ENCODE results near the gene ADAMTSL3.
"Not testable (repeated sequence)": the region's sequence is repeated elsewhere in the genome, so short reads cannot be mapped to it uniquely, and the experiment has no call there.

Gene ADAMTSL3

GRCh38 chr15:84079325-84079884, 425.5 kb downstream of the ADAMTSL3 start:
- not testable (repeated sequence) for DNase-seq (ENCODE audit: extremely low read depth in 1 of 2, low read depth in 1 of 2)

- peak in 1 of 2 donors; percentile 23 for DNase-seq (ENCODE audit: extremely low read depth in 1 of 2, low read depth in 1 of 2)
These were observed 426.2 kb downstream of the ADAMTSL3 start for GRCh38 chr15:84079885-84080777.

GRCh38 chr15:84080778-84081084, 426.8 kb downstream of the ADAMTSL3 start:
- not testable (repeated sequence) for DNase-seq (ENCODE audit: extremely low read depth in 1 of 2, low read depth in 1 of 2)

GRCh38 chr15:84081391-84082168, 427.7 kb downstream of the ADAMTSL3 start:
- DNase-seq (ENCODE audit: extremely low read depth in 1 of 2, low read depth in 1 of 2), result no peak

- no peak for DNase-seq (ENCODE audit: extremely low read depth in 1 of 2, low read depth in 1 of 2)
These were observed 428.8 kb downstream of the ADAMTSL3 start for GRCh38 chr15:84082739-84083138.

GRCh38 chr15:84086071-84086470, 432.1 kb downstream of the ADAMTSL3 start:
- not testable (repeated sequence) for DNase-seq (ENCODE audit: extremely low read depth in 1 of 2, low read depth in 1 of 2)
